NCI-H510A (cell line): ENCODE results near the gene NRXN3.

Experiments used
- DNase-seq: peaks from one replicate; lab custom pipeline; 2025; lab: John Stamatoyannopoulos, UW

Gene NRXN3

GRCh38 chr14:79137045-79137430, 966.9 kb downstream of the NRXN3 start:
- no peak for DNase-seq

GRCh38 chr14:79137836-79138235, 967.7 kb downstream of the NRXN3 start:
- DNase-seq, result no peak

GRCh38 chr14:79144896-79145295, 974.7 kb downstream of the NRXN3 start:
- DNase-seq, result no peak

GRCh38 chr14:79150226-79150625, 980.1 kb downstream of the NRXN3 start:
- DNase-seq, result no peak

GRCh38 chr14:79157369-79157768, 987.2 kb downstream of the NRXN3 start:
- DNase-seq, result no peak

- no peak for DNase-seq
Measured at GRCh38 chr14:79161571-79161970, 991.4 kb downstream of the NRXN3 start.

GRCh38 chr14:79162833-79163232, 992.7 kb downstream of the NRXN3 start:
- no peak for DNase-seq

GRCh38 chr14:79165471-79166090, 995.4 kb downstream of the NRXN3 start:
- DNase-seq, result no peak

- no peak for DNase-seq
Measured at GRCh38 chr14:79166171-79166570, 996.0 kb downstream of the NRXN3 start.

- no peak for DNase-seq
Measured at GRCh38 chr14:79167957-79168356, 997.8 kb downstream of the NRXN3 start.

- DNase-seq, result no peak
Measured at GRCh38 chr14:79175671-79176070, 1005.5 kb downstream of the NRXN3 start.

GRCh38 chr14:79177106-79177505, 1006.9 kb downstream of the NRXN3 start:
- no peak for DNase-seq

- no peak for DNase-seq
Measured at GRCh38 chr14:79178719-79179118, 1008.5 kb downstream of the NRXN3 start.

- no peak for DNase-seq
Measured at GRCh38 chr14:79179985-79180384, 1009.8 kb downstream of the NRXN3 start.

GRCh38 chr14:79180656-79181055, 1010.5 kb downstream of the NRXN3 start:
- DNase-seq, result no peak

GRCh38 chr14:79186523-79186922, 1016.4 kb downstream of the NRXN3 start:
- no peak for DNase-seq

- DNase-seq, result no peak
Measured at GRCh38 chr14:79193689-79194477, 1023.7 kb downstream of the NRXN3 start.

- DNase-seq, result no peak
Measured at GRCh38 chr14:79196216-79196615, 1026.0 kb downstream of the NRXN3 start.

- DNase-seq, result no peak
Measured at GRCh38 chr14:79197516-79197915, 1027.3 kb downstream of the NRXN3 start.

- DNase-seq, result no peak
Measured at GRCh38 chr14:79199217-79199616, 1029.0 kb downstream of the NRXN3 start.

GRCh38 chr14:79201564-79202207, 1031.5 kb downstream of the NRXN3 start:
- DNase-seq, result no peak

- no peak for DNase-seq
Measured at GRCh38 chr14:79204591-79204990, 1034.4 kb downstream of the NRXN3 start.

- DNase-seq, result no peak
Measured at GRCh38 chr14:79209418-79209817, 1039.2 kb downstream of the NRXN3 start.
